Fibroblast of lung (primary cell): ENCODE results near the gene HEBP2. TPM values are rescaled to one million over a fixed set of nuclear protein-coding genes. Genes with fewer than 3 reads are reported as not detected.

Source experiments
- DNase-seq, 2 donors: peaks; one replicate each; pipeline versions ENCODE4 v3.0.0 to v3.0.0-alpha.2; 2010; ENCODE audit warnings: low read depth in 2 of 2
- H2AFZ ChIP-seq: 2 replicates; pipeline ENCODE4 v1.5.1; 2012; ENCODE audit warnings: low read length, control low read depth, inconsistent platforms
- H3K27ac ChIP-seq: 2 replicates; pipeline ENCODE4 v1.5.1; 2011; ENCODE audit warnings: low read length, control low read depth; ENCODE audit not compliant: insufficient read depth
- H3K27me3 ChIP-seq: 2 replicates; pipeline ENCODE4 v1.5.1; 2011; ENCODE audit warnings: mild to moderate bottlenecking, low read length; ENCODE audit not compliant: control insufficient read depth, insufficient read depth
- H3K36me3 ChIP-seq: 2 replicates; pipeline ENCODE4 v1.5.1; 2011; ENCODE audit warnings: low read length; ENCODE audit not compliant: control insufficient read depth, insufficient read depth
- H3K4me1 ChIP-seq: 2 replicates; pipeline ENCODE4 v1.5.1; 2011; ENCODE audit warnings: low read length; ENCODE audit not compliant: control insufficient read depth, insufficient read depth; ENCODE audit errors: extremely low read depth
- H3K4me2 ChIP-seq: 2 replicates; pipeline ENCODE4 v1.5.1; 2011; ENCODE audit warnings: low read length, control low read depth; ENCODE audit not compliant: insufficient read depth; ENCODE audit errors: extremely low read depth
- H3K4me3 ChIP-seq, 4 experiments: fragments of 200-600 bp in 1 of 4; sonication (generic) in 1 of 4; replicated peaks in 1 of 4; 2 replicates each; pipeline ENCODE4 v1.5.1; 2011 to 2016; ENCODE audit warnings: low read length in 4 of 4, low read depth in 3 of 4, mild to moderate bottlenecking in 3 of 4, control low read depth in 2 of 4, inconsistent platforms in 1 of 4, mixed read lengths in 1 of 4; ENCODE audit not compliant: insufficient read depth in 1 of 4; ENCODE audit errors: control extremely low read depth in 1 of 4
- H3K79me2 ChIP-seq: 2 replicates; pipeline ENCODE4 v1.5.1; 2012; ENCODE audit warnings: mild to moderate bottlenecking, low read length, inconsistent platforms; ENCODE audit not compliant: control insufficient read depth, insufficient read depth
- H3K9ac ChIP-seq: 2 replicates; pipeline ENCODE4 v1.5.1; 2011; ENCODE audit warnings: mild to moderate bottlenecking, low read length, control low read depth; ENCODE audit not compliant: insufficient read depth
- H3K9me3 ChIP-seq: 2 replicates; pipeline ENCODE4 v1.5.1; 2012; ENCODE audit warnings: low read depth, low read length; ENCODE audit not compliant: control insufficient read depth, insufficient read depth
- H4K20me1 ChIP-seq: 2 replicates; pipeline ENCODE4 v1.5.1; 2011; ENCODE audit warnings: low read length; ENCODE audit not compliant: control insufficient read depth, insufficient read depth; ENCODE audit errors: extremely low read depth
- CTCF ChIP-seq, 2 donors: IDR thresholded peaks in 1 of 2; conservative IDR thresholded peaks in 1 of 2; 1 replicate in 1 of 2; 2 replicates in 1 of 2; pipeline ENCODE4 v1.5.1; 2011 to 2012; ENCODE audit warnings: low read length in 2 of 2, control low read depth in 1 of 2, inconsistent platforms in 1 of 2, low read depth in 1 of 2, mild to moderate bottlenecking in 1 of 2
- EZH2 ChIP-seq: IDR thresholded peaks from 2 replicates; pipeline ENCODE4 v1.5.1; 2012; ENCODE audit warnings: low read length, control low read depth, mild to moderate bottlenecking; ENCODE audit errors: missing control alignments
- polyA plus RNA-seq, 2 donors: library from polyadenylated mRNA; depleted of rRNA in 1 of 2; stranded (reverse) in 1 of 2; unstranded in 1 of 2; fragments of >200 nt; gene quantifications; 2 replicates each; pipeline ENCODE4 v1.2.1, GENCODE V29; 2011 to 2012; ENCODE audit warnings: missing spikeins in 1 of 2
- total RNA-seq: library from RNA; depleted of rRNA; stranded (reverse); fragments of >200 nt; gene quantifications from 2 replicates; pipeline ENCODE4 v1.2.1, GENCODE V29; 2014

HEBP2 gene
- total and polyA plus RNA-seq, 2 donors (not counting 1 experiment from before 2014, with no cell fraction given), result 21.5 to 30.0 TPM

GRCh38 chr6:138427701-138428100, 23.7 kb downstream of the HEBP2 start:
- Histone ChIP-seq H4K20me1 (no peaks in the 10 kb centered on the region), H3K4me1 (peaks cover 3% of the 10 kb centered on the region), H3K4me2 (no peak overlapping the region)

GRCh38 chr6:138428944-138429598, 25.0 kb downstream of the HEBP2 start:
- peak overlapping the region; percentile 38 for H3K4me2 ChIP-seq
- no peak overlapping the region for H3K27ac ChIP-seq
- H3K9me3 ChIP-seq, result no peaks in the 10 kb centered on the region
- H3K9ac ChIP-seq, result no peak overlapping the region
- TF ChIP-seq CTCF (conservative IDR thresholded peaks at IDR 0.05 in 1 of 2, IDR thresholded peaks at IDR 0.05 in 1 of 2; ENCODE audit: low read depth in 1 of 2, low read length in 2 of 2) (peak; percentile 54 to 58), EZH2 (no peak)
- H3K4me1 ChIP-seq, result peaks cover 3% of the 10 kb centered on the region
- no peaks in the 10 kb centered on the region for H3K79me2 ChIP-seq
- H3K4me3 ChIP-seq, result no peak overlapping the region
- H2AFZ ChIP-seq, result no peak overlapping the region
- no peaks in the 10 kb centered on the region for H3K27me3 ChIP-seq
- H3K36me3 ChIP-seq, result peaks cover 3% of the 10 kb centered on the region
- DNase-seq, result peak; percentile 59 to 84
- H4K20me1 ChIP-seq, result no peaks in the 10 kb centered on the region

More at GRCh38 chr6:138427701-138428100, 23.7 kb downstream of the HEBP2 start:
- no peak for TF ChIP-seq EZH2
- TF ChIP-seq CTCF (conservative IDR thresholded peaks at IDR 0.05 in 1 of 2, IDR thresholded peaks at IDR 0.05 in 1 of 2; ENCODE audit: low read depth in 1 of 2, low read length in 2 of 2), result no peak
- no peaks in the 10 kb centered on the region for H3K9me3 ChIP-seq
- H3K36me3 ChIP-seq, result peaks cover 3% of the 10 kb centered on the region
- no peak overlapping the region for H3K9ac ChIP-seq
- DNase-seq, result no peak
- H2AFZ ChIP-seq, result no peak overlapping the region
- H3K4me3 ChIP-seq, result no peak overlapping the region
- H3K27me3 ChIP-seq, result no peaks in the 10 kb centered on the region
- no peak overlapping the region for H3K27ac ChIP-seq
- no peaks in the 10 kb centered on the region for H3K79me2 ChIP-seq

GRCh38 chr6:138429761-138430160, 25.7 kb downstream of the HEBP2 start:
- H3K9me3 ChIP-seq, result no peaks in the 10 kb centered on the region
- H4K20me1 ChIP-seq, result no peaks in the 10 kb centered on the region
- no peak overlapping the region for H3K27ac ChIP-seq
- no peak overlapping the region for H3K4me2 ChIP-seq
- peaks cover 1% of the 10 kb centered on the region for H3K36me3 ChIP-seq
- H3K79me2 ChIP-seq, result no peaks in the 10 kb centered on the region
- H3K9ac ChIP-seq, result no peak overlapping the region
- no peak overlapping the region for H3K4me3 ChIP-seq
- TF ChIP-seq EZH2 (no peak), CTCF (conservative IDR thresholded peaks at IDR 0.05 in 1 of 2, IDR thresholded peaks at IDR 0.05 in 1 of 2; ENCODE audit: low read depth in 1 of 2, low read length in 2 of 2) (no peak)
- peaks cover 3% of the 10 kb centered on the region for H3K4me1 ChIP-seq
- peak overlapping the region; percentile 42 for H2AFZ ChIP-seq
- peak in 1 of 2 donors; percentile 31 for DNase-seq
- no peaks in the 10 kb centered on the region for H3K27me3 ChIP-seq
